Fibroblast of lung (primary cell): ENCODE data around the gene GPC5.

Source experiments
- EZH2 ChIP-seq: IDR thresholded peaks from 2 replicates; pipeline ENCODE4 v1.5.1; 2012; ENCODE audit warnings: low read length, control low read depth, mild to moderate bottlenecking; ENCODE audit errors: missing control alignments
- TF ChIP-seq, protein P1 (sequence below), 2 donors: IDR thresholded peaks in 1 of 2; conservative IDR thresholded peaks in 1 of 2; 1 replicate in 1 of 2; 2 replicates in 1 of 2; pipeline ENCODE4 v1.5.1; 2011 to 2012; ENCODE audit warnings: low read length in 2 of 2, control low read depth in 1 of 2, inconsistent platforms in 1 of 2, low read depth in 1 of 2, mild to moderate bottlenecking in 1 of 2

DNA sequence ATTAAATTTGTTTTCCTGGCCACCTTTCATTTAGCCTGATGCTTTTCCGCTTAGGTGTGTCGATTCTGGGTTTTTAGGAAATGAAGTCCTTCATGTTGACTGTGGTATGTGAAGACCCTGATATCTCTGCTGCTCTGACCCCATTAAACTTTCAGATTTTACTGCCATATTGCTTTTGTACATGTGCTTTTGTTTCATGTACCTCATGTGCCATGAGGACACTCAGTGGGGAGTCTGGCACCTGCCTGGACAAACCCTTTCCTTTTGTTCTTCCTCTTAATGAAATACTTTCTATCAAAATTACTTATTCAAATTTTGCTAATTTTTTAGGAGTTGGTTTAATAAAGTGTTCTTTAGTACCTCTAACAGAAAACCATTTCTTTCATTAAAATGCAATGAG, 774.8 kb downstream of the GPC5 start:
- TF ChIP-seq, protein P1, sequence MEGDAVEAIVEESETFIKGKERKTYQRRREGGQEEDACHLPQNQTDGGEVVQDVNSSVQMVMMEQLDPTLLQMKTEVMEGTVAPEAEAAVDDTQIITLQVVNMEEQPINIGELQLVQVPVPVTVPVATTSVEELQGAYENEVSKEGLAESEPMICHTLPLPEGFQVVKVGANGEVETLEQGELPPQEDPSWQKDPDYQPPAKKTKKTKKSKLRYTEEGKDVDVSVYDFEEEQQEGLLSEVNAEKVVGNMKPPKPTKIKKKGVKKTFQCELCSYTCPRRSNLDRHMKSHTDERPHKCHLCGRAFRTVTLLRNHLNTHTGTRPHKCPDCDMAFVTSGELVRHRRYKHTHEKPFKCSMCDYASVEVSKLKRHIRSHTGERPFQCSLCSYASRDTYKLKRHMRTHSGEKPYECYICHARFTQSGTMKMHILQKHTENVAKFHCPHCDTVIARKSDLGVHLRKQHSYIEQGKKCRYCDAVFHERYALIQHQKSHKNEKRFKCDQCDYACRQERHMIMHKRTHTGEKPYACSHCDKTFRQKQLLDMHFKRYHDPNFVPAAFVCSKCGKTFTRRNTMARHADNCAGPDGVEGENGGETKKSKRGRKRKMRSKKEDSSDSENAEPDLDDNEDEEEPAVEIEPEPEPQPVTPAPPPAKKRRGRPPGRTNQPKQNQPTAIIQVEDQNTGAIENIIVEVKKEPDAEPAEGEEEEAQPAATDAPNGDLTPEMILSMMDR (conservative IDR thresholded peaks at IDR 0.05 in 1 of 2, IDR thresholded peaks at IDR 0.05 in 1 of 2; ENCODE audit: low read depth in 1 of 2, low read length in 2 of 2), result no peak
- TF ChIP-seq EZH2, result no peak
